HEK293 (cell line): ENCODE results near the gene ELAC2.

Source experiments
- CTCF ChIA-PET: fragments of 350-600 bp; formaldehyde crosslinking; extraction: SDS; loops from one replicate; lab custom pipeline; 2021; ENCODE audit warnings: antibody characterized with exemption; lab: Yijun Ruan, JAX
- POLR2A ChIA-PET: fragments of 300-600 bp; formaldehyde crosslinking; extraction: SDS; loops from one replicate; lab custom pipeline; 2020; ENCODE audit warnings: antibody characterized with exemption, inconsistent platforms; lab: Yijun Ruan, JAX
- H3K27ac ChIP-seq: fragments of 200-500 bp; sonication (Bioruptor generic); 2 replicates; pipeline ENCODE4 v1.5.1; 2014; ENCODE audit warnings: low read depth, low read length, control low read depth, inconsistent platforms; ENCODE audit errors: extremely low read depth
- H3K36me3 ChIP-seq, 2 experiments: fragments of 200-500 bp in 1 of 2; sonication (Bioruptor generic) in 1 of 2; 1 replicate in 1 of 2; 2 replicates in 1 of 2; pipeline ENCODE4 v1.5.1; 2014 to 2017; ENCODE audit warnings: inconsistent platforms in 2 of 2, low read length in 2 of 2; ENCODE audit not compliant: control insufficient read depth in 2 of 2, insufficient read depth in 1 of 2
- H3K4me1 ChIP-seq: fragments of 200-500 bp; sonication (Bioruptor generic); 2 replicates; pipeline ENCODE4 v1.5.1; 2014; ENCODE audit warnings: mild to moderate bottlenecking, low read length, inconsistent platforms; ENCODE audit not compliant: control insufficient read depth, insufficient read depth
- H3K4me3 ChIP-seq: 2 replicates; pipeline ENCODE4 v1.5.1; 2011; ENCODE audit warnings: low read depth, mild to moderate bottlenecking, control low read depth, low read length, moderate library complexity
- H3K9me3 ChIP-seq: fragments of 200-500 bp; sonication (Bioruptor generic); 2 replicates; pipeline ENCODE4 v1.5.1; 2014; ENCODE audit warnings: low read depth, low read length, inconsistent platforms; ENCODE audit not compliant: control insufficient read depth, insufficient read depth
- BCL11A ChIP-seq: fragments of 450-650 bp; formaldehyde crosslinking; IDR thresholded peaks from 2 replicates; pipeline ENCODE4 v1.5.1; 2016; ENCODE audit warnings: low read depth, missing biosample characterization, missing genetic modification characterization
- GLIS1 ChIP-seq: fragments of 450-650 bp; formaldehyde crosslinking; IDR thresholded peaks from 2 replicates; pipeline ENCODE4 v1.5.1; 2016; ENCODE audit warnings: missing biosample characterization, missing genetic modification characterization
- HOXD13 ChIP-seq: sonication (generic); formaldehyde crosslinking; IDR thresholded peaks from 2 replicates; pipeline ENCODE4 v1.8.0; 2022; ENCODE audit warnings: missing genetic modification reagents, borderline replicate concordance
- INSM2 ChIP-seq: fragments of 450-650 bp; formaldehyde crosslinking; IDR thresholded peaks from 2 replicates; pipeline ENCODE4 v1.5.1; 2016; ENCODE audit warnings: missing biosample characterization, missing genetic modification characterization
- MEIS1 ChIP-seq: sonication (generic); formaldehyde crosslinking; IDR thresholded peaks from 2 replicates; pipeline ENCODE4 v1.8.1; 2022; ENCODE audit warnings: missing genetic modification reagents, mild to moderate bottlenecking, borderline replicate concordance
- PRDM1 ChIP-seq: fragments of 450-650 bp; formaldehyde crosslinking; IDR thresholded peaks from 2 replicates; pipeline ENCODE4; 2016; ENCODE audit warnings: missing biosample characterization, missing genetic modification characterization
- REST ChIP-seq: fragments of 450-650 bp; formaldehyde crosslinking; IDR thresholded peaks from 2 replicates; pipeline ENCODE4 v1.5.1; 2016; ENCODE audit warnings: missing biosample characterization, missing genetic modification characterization
- ZBTB44 ChIP-seq: fragments of 450-650 bp; IDR thresholded peaks from 2 replicates; pipeline ENCODE4 v1.5.1; 2018; ENCODE audit warnings: missing biosample characterization, mild to moderate bottlenecking, missing genetic modification characterization
- ZBTB6 ChIP-seq: fragments of 450-650 bp; formaldehyde crosslinking; IDR thresholded peaks from 2 replicates; pipeline ENCODE4 v1.5.1; 2017; ENCODE audit warnings: missing biosample characterization, missing genetic modification characterization
- ZNF112 ChIP-seq: fragments of 450-650 bp; formaldehyde crosslinking; IDR thresholded peaks from 2 replicates; pipeline ENCODE4 v1.5.0; 2017; ENCODE audit warnings: missing biosample characterization, missing genetic modification characterization
- ZNF133 ChIP-seq: fragments of 450-650 bp; formaldehyde crosslinking; IDR thresholded peaks from 2 replicates; pipeline ENCODE4 v1.5.1; 2016; ENCODE audit warnings: missing biosample characterization, missing genetic modification characterization
- ZNF140 ChIP-seq: fragments of 450-650 bp; formaldehyde crosslinking; IDR thresholded peaks from 2 replicates; pipeline ENCODE4 v1.5.1; 2016; ENCODE audit warnings: missing biosample characterization, missing genetic modification characterization
- ZNF146 ChIP-seq: fragments of 450-650 bp; formaldehyde crosslinking; IDR thresholded peaks from 2 replicates; pipeline ENCODE4 v1.5.1; 2016; ENCODE audit warnings: missing biosample characterization, missing genetic modification characterization
- ZNF157 ChIP-seq: fragments of 450-650 bp; formaldehyde crosslinking; IDR thresholded peaks from 2 replicates; pipeline ENCODE4 v1.5.1; 2016; ENCODE audit warnings: missing biosample characterization, missing genetic modification characterization
- ZNF202 ChIP-seq: fragments of 450-650 bp; formaldehyde crosslinking; IDR thresholded peaks from 2 replicates; pipeline ENCODE4 v1.5.1; 2016; ENCODE audit warnings: missing biosample characterization, missing genetic modification characterization, borderline replicate concordance
- ZNF248 ChIP-seq: fragments of 450-650 bp; formaldehyde crosslinking; IDR thresholded peaks from 2 replicates; pipeline ENCODE4 v1.5.1; 2017; ENCODE audit warnings: missing biosample characterization, missing genetic modification characterization
- ZNF274 ChIP-seq, 2 experiments: fragments of 200-500 bp in 1 of 2; fragments of 450-650 bp in 1 of 2; sonication (Bioruptor generic) in 1 of 2; formaldehyde crosslinking in 1 of 2; IDR thresholded peaks; 2 replicates each; pipeline versions ENCODE4 v1.5.1 to v1.6.1; 2014 to 2016; ENCODE audit warnings: borderline replicate concordance in 1 of 2, inconsistent platforms in 1 of 2, low read length in 1 of 2, missing biosample characterization in 1 of 2, missing genetic modification characterization in 1 of 2
- ZNF280C ChIP-seq: fragments of 450-650 bp; formaldehyde crosslinking; IDR thresholded peaks from 2 replicates; pipeline ENCODE4 v1.5.1; 2016; ENCODE audit warnings: missing biosample characterization, missing genetic modification characterization
- ZNF366 ChIP-seq: fragments of 450-650 bp; formaldehyde crosslinking; conservative IDR thresholded peaks from 2 replicates; pipeline ENCODE4 v1.5.1; 2016; ENCODE audit warnings: missing biosample characterization, missing genetic modification characterization
- ZNF423 ChIP-seq: fragments of 450-650 bp; formaldehyde crosslinking; IDR thresholded peaks from 2 replicates; pipeline ENCODE4 v1.5.1; 2016; ENCODE audit warnings: missing biosample characterization, missing genetic modification characterization
- ZNF585B ChIP-seq: fragments of 450-650 bp; formaldehyde crosslinking; IDR thresholded peaks from 2 replicates; pipeline ENCODE4 v1.5.1; 2016; ENCODE audit warnings: missing biosample characterization, missing genetic modification characterization
- ZNF623 ChIP-seq: fragments of 450-650 bp; formaldehyde crosslinking; IDR thresholded peaks from 2 replicates; pipeline ENCODE4 v1.5.1; 2016; ENCODE audit warnings: missing biosample characterization, missing genetic modification characterization
- ZNF639 ChIP-seq: fragments of 450-650 bp; formaldehyde crosslinking; IDR thresholded peaks from 2 replicates; pipeline ENCODE4 v1.5.1; 2016; ENCODE audit warnings: missing biosample characterization, missing genetic modification characterization
- ZNF654 ChIP-seq: fragments of 450-650 bp; formaldehyde crosslinking; IDR thresholded peaks from 2 replicates; pipeline ENCODE4 v1.5.1; 2016; ENCODE audit warnings: low read depth, missing biosample characterization, missing genetic modification characterization
- ZNF701 ChIP-seq: fragments of 450-650 bp; formaldehyde crosslinking; IDR thresholded peaks from 2 replicates; pipeline ENCODE4 v1.5.1; 2016; ENCODE audit warnings: missing biosample characterization, missing genetic modification characterization
- ZNF76 ChIP-seq: fragments of 450-650 bp; formaldehyde crosslinking; IDR thresholded peaks from 2 replicates; pipeline ENCODE4; 2016; ENCODE audit warnings: low read depth, missing biosample characterization, missing genetic modification characterization, borderline replicate concordance

The ELAC2 gene

GRCh38 chr17:13027246-13027645, 9.4 kb upstream of the ELAC2 start (continued):
- TF ChIP-seq MEIS1 (CRISPR knock-in tag), result no peak
- TF ChIP-seq REST (tag by site-specific recombination), result no peak
- TF ChIP-seq ZNF140 (tag by site-specific recombination), result no peak
- no peak for TF ChIP-seq ZNF280C (tag by site-specific recombination)
- TF ChIP-seq HOXD13, result no peak
- no peak for TF ChIP-seq ZNF701 (tag by site-specific recombination)
- TF ChIP-seq ZNF133 (tag by site-specific recombination), result no peak
- TF ChIP-seq ZBTB44 (tag by site-specific recombination), result no peak
- no peak for TF ChIP-seq ZNF623 (tag by site-specific recombination)
- TF ChIP-seq ZNF248 (tag by site-specific recombination), result no peak

GRCh38 chr17:13025687-13026086, 7.9 kb upstream of the ELAC2 start:
- H3K36me3 ChIP-seq, result no peaks in the 10 kb centered on the region
- H3K9me3 ChIP-seq, result no peaks in the 10 kb centered on the region
- H3K4me1 ChIP-seq, result no peaks in the 10 kb centered on the region
- ChIA-PET CTCF (no interaction called here), POLR2A (no interaction called here)
- no peak overlapping the region for H3K27ac ChIP-seq
- H3K4me3 ChIP-seq, result no peak overlapping the region
- TF ChIP-seq ZNF274 (IDR thresholded peaks at IDR 0.05; ENCODE audit: low read length) (no peak), ZNF274 (tag by site-specific recombination; IDR thresholded peaks at IDR 0.05; ENCODE audit: borderline replicate concordance) (no peak), ZNF366 (tag by site-specific recombination) (peak; percentile 93), ZNF202 (tag by site-specific recombination) (no peak), ZNF146 (tag by site-specific recombination) (no peak), ZNF112 (tag by site-specific recombination) (no peak), ZNF654 (no peak), PRDM1 (tag by site-specific recombination) (peak; percentile 100), ZNF639 (no peak), GLIS1 (no peak), ZNF585B (tag by site-specific recombination) (no peak), INSM2 (tag by site-specific recombination) (no peak), ZNF76 (tag by site-specific recombination) (no peak), ZNF157 (tag by site-specific recombination) (no peak), ZBTB6 (tag by site-specific recombination) (no peak), ZNF423 (tag by site-specific recombination) (no peak), BCL11A (tag by site-specific recombination) (no peak)
